Thoracic aorta (tissue), 2 donors: ENCODE results near the gene DMXL1. TPM values are rescaled to one million over a fixed set of nuclear protein-coding genes. Genes with fewer than 3 reads are reported as not detected.

Source experiments
- ATAC-seq: fragments of 150-250 bp; one replicate; pipeline ENCODE4 v1.8.0; 2017; ENCODE audit warnings: low read depth; ENCODE audit not compliant: insufficient number of reproducible peaks, low FRiP score
- DNase-seq: peaks from one replicate; pipeline ENCODE4 v3.0.0-alpha.2; 2020; ENCODE audit warnings: low spot score
- H3K27ac ChIP-seq, 2 donors: fragments of 200-600 bp; sonication (generic); 1 replicate in 1 of 2; 2 replicates in 1 of 2; pipeline ENCODE4 v1.5.1; 2016; ENCODE audit warnings: mild to moderate bottlenecking in 2 of 2, moderate library complexity in 2 of 2
- H3K27me3 ChIP-seq: fragments of 200-600 bp; sonication (generic); replicated peaks from 2 replicates; pipeline ENCODE4 v1.6.0; 2016; ENCODE audit warnings: mild to moderate bottlenecking; ENCODE audit not compliant: insufficient read depth
- H3K36me3 ChIP-seq: fragments of 200-600 bp; sonication (generic); one replicate; pipeline ENCODE4 v1.5.1; 2016
- H3K4me1 ChIP-seq, 2 donors: fragments of 200-600 bp; sonication (generic); 1 replicate in 1 of 2; 2 replicates in 1 of 2; pipeline versions ENCODE4 v1.5.1 to v1.6.0; 2016; ENCODE audit warnings: low read depth in 2 of 2, mild to moderate bottlenecking in 1 of 2; ENCODE audit not compliant: control insufficient read depth in 1 of 2
- H3K4me3 ChIP-seq: fragments of 200-600 bp; sonication (generic); 2 replicates; pipeline ENCODE4 v1.5.1; 2016; ENCODE audit warnings: mild to moderate bottlenecking
- H3K9me3 ChIP-seq: fragments of 200-600 bp; sonication (generic); 2 replicates; pipeline ENCODE4 v1.5.1; 2016
- total RNA-seq, 2 donors: library from RNA; depleted of rRNA; stranded (reverse); fragments of >200 nt; gene quantifications; one replicate each; pipeline versions ENCODE4 v1.1.0 to v1.2.3, GENCODE V29; 2016
- TF ChIP-seq, protein P1 (sequence below): fragments of 200-600 bp; sonication (generic); IDR thresholded peaks from one replicate; pipeline ENCODE4 v1.5.1; 2019; ENCODE audit warnings: antibody characterized with exemption

Gene DMXL1
- total RNA-seq, 2 donors from 2014 or later: 47.4 to 67.6 TPM

DNA sequence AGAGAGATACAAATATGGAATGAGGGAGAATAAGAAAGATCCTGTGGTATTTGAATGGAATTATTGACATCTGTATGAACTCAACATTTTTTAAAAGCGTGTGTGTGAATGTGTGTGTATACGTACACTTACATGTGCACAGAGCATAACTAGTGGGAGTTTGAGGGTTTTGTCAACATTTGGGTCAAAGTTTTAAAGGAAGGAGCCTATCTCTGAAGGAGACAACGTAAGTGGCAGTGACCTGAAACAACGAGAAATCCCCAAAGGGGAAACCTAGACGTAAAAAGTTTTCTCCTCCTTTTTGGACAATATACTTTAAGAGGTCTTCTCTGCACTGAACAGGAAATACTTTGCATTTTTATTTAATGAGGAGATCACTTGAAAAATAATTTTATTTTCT lies 42.3 kb upstream of the DMXL1 start:
- Histone ChIP-seq H3K36me3 (no peaks in the 10 kb centered on the region), H3K4me3 (no peak overlapping the region), H3K4me1 (no peaks in the 10 kb centered on the region), H3K27ac (no peak overlapping the region), H3K27me3 (no peaks in the 10 kb centered on the region), H3K9me3 (no peaks in the 10 kb centered on the region)
- TF ChIP-seq, protein P1, sequence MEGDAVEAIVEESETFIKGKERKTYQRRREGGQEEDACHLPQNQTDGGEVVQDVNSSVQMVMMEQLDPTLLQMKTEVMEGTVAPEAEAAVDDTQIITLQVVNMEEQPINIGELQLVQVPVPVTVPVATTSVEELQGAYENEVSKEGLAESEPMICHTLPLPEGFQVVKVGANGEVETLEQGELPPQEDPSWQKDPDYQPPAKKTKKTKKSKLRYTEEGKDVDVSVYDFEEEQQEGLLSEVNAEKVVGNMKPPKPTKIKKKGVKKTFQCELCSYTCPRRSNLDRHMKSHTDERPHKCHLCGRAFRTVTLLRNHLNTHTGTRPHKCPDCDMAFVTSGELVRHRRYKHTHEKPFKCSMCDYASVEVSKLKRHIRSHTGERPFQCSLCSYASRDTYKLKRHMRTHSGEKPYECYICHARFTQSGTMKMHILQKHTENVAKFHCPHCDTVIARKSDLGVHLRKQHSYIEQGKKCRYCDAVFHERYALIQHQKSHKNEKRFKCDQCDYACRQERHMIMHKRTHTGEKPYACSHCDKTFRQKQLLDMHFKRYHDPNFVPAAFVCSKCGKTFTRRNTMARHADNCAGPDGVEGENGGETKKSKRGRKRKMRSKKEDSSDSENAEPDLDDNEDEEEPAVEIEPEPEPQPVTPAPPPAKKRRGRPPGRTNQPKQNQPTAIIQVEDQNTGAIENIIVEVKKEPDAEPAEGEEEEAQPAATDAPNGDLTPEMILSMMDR: no peak
- DNase-seq (no peak), ATAC-seq (no peak)

DNA sequence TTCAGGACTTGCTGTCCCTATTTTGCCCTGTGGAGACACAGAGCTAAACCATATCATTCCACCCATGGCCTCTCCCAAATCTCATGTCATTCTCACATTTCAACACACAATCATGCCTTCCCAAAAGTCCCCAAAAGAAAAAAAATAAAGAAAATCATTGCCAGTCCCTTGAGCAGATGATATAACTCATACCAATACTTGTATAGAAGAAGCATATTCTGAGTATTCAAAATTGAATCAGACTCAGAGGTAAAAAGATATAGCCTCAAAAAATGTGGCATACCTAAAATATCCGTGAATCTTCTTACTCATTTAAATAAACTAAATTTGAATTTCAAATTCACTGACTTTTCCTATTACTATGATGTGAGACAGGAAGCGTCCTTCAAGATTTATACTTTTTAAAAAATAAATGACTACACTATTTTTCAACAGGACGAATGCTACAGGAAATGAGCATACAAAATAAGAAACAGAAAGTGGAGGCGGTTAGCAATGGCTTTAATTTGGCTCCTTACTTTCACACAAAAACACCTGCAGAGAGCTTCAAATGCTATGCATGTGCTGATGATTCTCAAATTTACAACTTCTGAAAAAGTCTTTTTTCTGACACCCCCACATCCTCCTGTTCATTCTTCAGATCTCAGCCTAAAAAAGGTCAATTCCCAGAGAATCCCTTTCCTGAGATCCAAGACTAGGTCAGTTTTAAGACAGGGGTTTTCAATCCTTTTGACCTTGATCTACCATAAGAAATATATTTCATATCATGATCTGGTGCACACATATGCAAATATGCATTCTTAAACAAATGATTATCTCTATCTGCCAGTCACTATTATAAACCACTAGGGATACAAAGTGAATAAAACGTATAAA lies 39.6 kb upstream of the DMXL1 start:
- Histone ChIP-seq H3K27ac (no peak overlapping the region), H3K27me3 (no peaks in the 10 kb centered on the region), H3K36me3 (no peaks in the 10 kb centered on the region), H3K4me3 (no peak overlapping the region), H3K9me3 (no peaks in the 10 kb centered on the region), H3K4me1 (no peaks in the 10 kb centered on the region)
- ATAC-seq (no peak), DNase-seq (no peak)
- TF ChIP-seq, protein P1: no peak

GRCh38 chr5:119031905-119032304 lies 39.0 kb upstream of the DMXL1 start:
- Histone ChIP-seq H3K27me3 (no peaks in the 10 kb centered on the region), H3K36me3 (no peaks in the 10 kb centered on the region), H3K4me3 (no peak overlapping the region), H3K4me1 (no peaks in the 10 kb centered on the region), H3K9me3 (no peaks in the 10 kb centered on the region), H3K27ac (no peak overlapping the region)
- no peak for DNase-seq
- ATAC-seq: no peak
- TF ChIP-seq, protein P1: no peak

DNA sequence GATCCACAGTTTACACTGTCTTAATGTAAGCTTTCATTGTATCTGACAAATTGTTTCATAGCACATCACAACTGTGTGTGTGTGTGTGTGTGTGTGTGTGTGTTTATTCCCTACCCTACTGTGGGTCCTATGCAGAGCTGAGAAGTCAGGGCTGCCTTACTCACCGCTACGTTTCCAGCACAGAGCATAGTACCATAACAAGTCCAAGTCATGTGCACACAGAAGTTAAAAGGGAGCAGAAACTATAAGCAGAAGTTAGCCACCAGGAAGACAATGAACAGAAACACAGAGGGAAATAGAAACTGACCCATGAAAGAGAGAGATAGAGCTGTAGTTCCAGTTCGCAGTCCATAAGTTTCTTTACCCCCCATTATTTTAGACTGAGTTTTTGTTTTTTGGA lies 38.2 kb upstream of the DMXL1 start:
- TF ChIP-seq, protein P1: no peak
- no peak overlapping the region for H3K27ac ChIP-seq
- ATAC-seq: no peak

DNA sequence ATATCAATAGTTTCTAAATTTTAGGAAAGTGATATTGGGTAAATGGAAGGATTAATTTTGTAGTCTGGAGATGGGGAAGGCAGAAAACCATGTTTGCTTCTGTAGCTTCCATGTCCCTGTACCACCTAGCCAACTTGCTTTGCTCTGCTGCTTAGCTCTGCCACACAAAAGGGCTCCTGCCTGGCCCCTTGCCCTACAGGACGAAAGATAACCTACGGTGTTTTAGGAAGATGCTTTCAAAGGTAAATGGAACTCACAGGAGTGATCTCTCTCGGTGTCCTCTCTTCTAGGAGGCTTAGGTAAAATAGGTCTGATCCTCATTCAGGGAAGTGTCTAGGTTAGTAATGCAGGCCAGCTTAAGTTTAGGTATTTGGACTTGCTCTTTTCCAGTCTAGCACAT lies 37.8 kb upstream of the DMXL1 start:
- TF ChIP-seq, protein P1: no peak

More for the DNA sequence above, 38.2 kb upstream of the DMXL1 start:
- H3K4me1 ChIP-seq: no peaks in the 10 kb centered on the region
- no peaks in the 10 kb centered on the region for H3K9me3 ChIP-seq
- H3K4me3 ChIP-seq: no peak overlapping the region
- H3K36me3 ChIP-seq: no peaks in the 10 kb centered on the region
- DNase-seq: no peak
- no peaks in the 10 kb centered on the region for H3K27me3 ChIP-seq

More for the DNA sequence above, 37.8 kb upstream of the DMXL1 start:
- H3K27ac ChIP-seq: no peak overlapping the region
- DNase-seq (no peak), ATAC-seq (no peak)
- H3K27me3 ChIP-seq: no peaks in the 10 kb centered on the region
- no peaks in the 10 kb centered on the region for H3K4me1 ChIP-seq
- H3K9me3 ChIP-seq: no peaks in the 10 kb centered on the region
- no peak overlapping the region for H3K4me3 ChIP-seq
- H3K36me3 ChIP-seq: no peaks in the 10 kb centered on the region
